HG03354 (cell line): Measurements from ENCODE around the gene TMEM145.

ENCODE experiments used
- ATAC-seq: cut with Tn5 transposase; IDR thresholded peaks from one replicate; pipeline ENCODE4 v1.9.1; 2021; ENCODE audit warnings: mild to moderate bottlenecking; ENCODE audit not compliant: unreplicated experiment, poor library complexity, severe bottlenecking

Gene TMEM145

GRCh38 chr19:42309686-42310085 is 3.4 kb upstream of the TMEM145 start:
- ATAC-seq = no peak

GRCh38 chr19:42311657-42312056 is 1.5 kb upstream of the TMEM145 start:
- no peak for ATAC-seq

- ATAC-seq = no peak
These were observed 739 bp upstream of the TMEM145 start for GRCh38 chr19:42312370-42312769.

GRCh38 chr19:42313840-42314755 is 989 bp downstream of the TMEM145 start:
- no peak for ATAC-seq

GRCh38 chr19:42315024-42315423 is 1.9 kb downstream of the TMEM145 start:
- no peak for ATAC-seq

GRCh38 chr19:42316223-42317211 is 3.4 kb downstream of the TMEM145 start:
- ATAC-seq = no peak

GRCh38 chr19:42317535-42317934 is 4.4 kb downstream of the TMEM145 start:
- ATAC-seq = no peak

GRCh38 chr19:42322305-42322704 is 9.2 kb downstream of the TMEM145 start:
- ATAC-seq = no peak

GRCh38 chr19:42323473-42323851 is 10.4 kb downstream of the TMEM145 start:
- ATAC-seq = no peak

GRCh38 chr19:42323852-42324654 is 10.9 kb downstream of the TMEM145 start:
- no peak for ATAC-seq

GRCh38 chr19:42324655-42325307 is 11.7 kb downstream of the TMEM145 start:
- no peak for ATAC-seq

GRCh38 chr19:42325308-42325895 is 12.3 kb downstream of the TMEM145 start, which contains the start of gene MEGF8:
Gene MEGF8 (plus strand): TSS chr19:42325635. CDS start chr19:42326244, 609 bp downstream.
- ATAC-seq = peak; percentile 91

GRCh38 chr19:42325896-42326771 is 13.0 kb downstream of the TMEM145 start:
- ATAC-seq = peak; percentile 23

- no peak for ATAC-seq
These were observed 13.9 kb downstream of the TMEM145 start for GRCh38 chr19:42326969-42327368.

- no peak for ATAC-seq
These were observed 14.3 kb downstream of the TMEM145 start for GRCh38 chr19:42327381-42327780.

GRCh38 chr19:42328106-42328505 is 15.0 kb downstream of the TMEM145 start:
- ATAC-seq = no peak

GRCh38 chr19:42328854-42329253 is 15.7 kb downstream of the TMEM145 start:
- ATAC-seq = no peak

- no peak for ATAC-seq
These were observed 17.2 kb downstream of the TMEM145 start for GRCh38 chr19:42330241-42330711.
